IMR-90 (cell line): ENCODE data around the gene PRDM15.

Experiments used
- BHLHE40 ChIP-seq: fragments of 150-350 bp; IDR thresholded peaks from 2 replicates; pipeline ENCODE4 v1.6.1; 2016; ENCODE audit warnings: mild to moderate bottlenecking, low read depth, low read length
- CEBPB ChIP-seq: IDR thresholded peaks from 2 replicates; pipeline ENCODE4 v1.6.1; 2012; ENCODE audit warnings: low read depth, low read length, improper control_type of control experiment
- CHD1 ChIP-seq: IDR thresholded peaks from 2 replicates; pipeline ENCODE4 v1.6.1; 2012; ENCODE audit warnings: low read depth, low read length, improper control_type of control experiment
- CTCF ChIP-seq: conservative IDR thresholded peaks from 2 replicates; pipeline ENCODE4 v1.5.1; 2012; ENCODE audit warnings: mild to moderate bottlenecking, low read depth, low read length, improper control_type of control experiment
- FOS ChIP-seq: fragments of 150-350 bp; IDR thresholded peaks from 2 replicates; pipeline ENCODE4 v1.6.1; 2016; ENCODE audit warnings: low read depth, low read length
- MAFK ChIP-seq: IDR thresholded peaks from 2 replicates; pipeline ENCODE4 v1.6.1; 2012; ENCODE audit warnings: low read depth, low read length, improper control_type of control experiment
- MXI1 ChIP-seq: IDR thresholded peaks from 2 replicates; pipeline ENCODE4 v1.6.1; 2012; ENCODE audit warnings: low read depth, mild to moderate bottlenecking, low read length, moderate library complexity, borderline replicate concordance
- POLR2A ChIP-seq: IDR thresholded peaks from 2 replicates; pipeline ENCODE4 v1.6.1; 2012; ENCODE audit warnings: mild to moderate bottlenecking, low read depth, low read length
- RCOR1 ChIP-seq: IDR thresholded peaks from 2 replicates; pipeline ENCODE4 v1.6.1; 2012; ENCODE audit warnings: mild to moderate bottlenecking, low read length, improper control_type of control experiment; ENCODE audit not compliant: insufficient replicate concordance
- RFX5 ChIP-seq: IDR thresholded peaks from 2 replicates; pipeline ENCODE4 v1.8.0; 2012; ENCODE audit warnings: low read depth, mild to moderate bottlenecking, low read length, moderate library complexity
- TF ChIP-seq, protein P1 (sequence below): fragments of 150-350 bp; IDR thresholded peaks from 2 replicates; pipeline ENCODE4 v1.6.1; 2016; ENCODE audit warnings: low read depth, mild to moderate bottlenecking, low read length, moderate library complexity, borderline replicate concordance
- TF ChIP-seq, protein P2 (sequence below): fragments of 150-350 bp; IDR thresholded peaks from 2 replicates; pipeline ENCODE4 v1.6.1; 2017; ENCODE audit warnings: mild to moderate bottlenecking, antibody characterized with exemption, low read length, low read depth

GRCh38 chr21:41821081-41821755, 57.9 kb downstream of the PRDM15 start:
- no peak for TF ChIP-seq CTCF
- no peak for TF ChIP-seq POLR2A
- no peak for TF ChIP-seq CEBPB
- no peak for TF ChIP-seq MAFK
- TF ChIP-seq, protein P1, sequence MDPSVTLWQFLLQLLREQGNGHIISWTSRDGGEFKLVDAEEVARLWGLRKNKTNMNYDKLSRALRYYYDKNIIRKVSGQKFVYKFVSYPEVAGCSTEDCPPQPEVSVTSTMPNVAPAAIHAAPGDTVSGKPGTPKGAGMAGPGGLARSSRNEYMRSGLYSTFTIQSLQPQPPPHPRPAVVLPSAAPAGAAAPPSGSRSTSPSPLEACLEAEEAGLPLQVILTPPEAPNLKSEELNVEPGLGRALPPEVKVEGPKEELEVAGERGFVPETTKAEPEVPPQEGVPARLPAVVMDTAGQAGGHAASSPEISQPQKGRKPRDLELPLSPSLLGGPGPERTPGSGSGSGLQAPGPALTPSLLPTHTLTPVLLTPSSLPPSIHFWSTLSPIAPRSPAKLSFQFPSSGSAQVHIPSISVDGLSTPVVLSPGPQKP = no peak
- TF ChIP-seq RFX5 = no peak
- TF ChIP-seq FOS = no peak
- no peak for TF ChIP-seq MXI1
- no peak for TF ChIP-seq CHD1
- TF ChIP-seq, protein P2, sequence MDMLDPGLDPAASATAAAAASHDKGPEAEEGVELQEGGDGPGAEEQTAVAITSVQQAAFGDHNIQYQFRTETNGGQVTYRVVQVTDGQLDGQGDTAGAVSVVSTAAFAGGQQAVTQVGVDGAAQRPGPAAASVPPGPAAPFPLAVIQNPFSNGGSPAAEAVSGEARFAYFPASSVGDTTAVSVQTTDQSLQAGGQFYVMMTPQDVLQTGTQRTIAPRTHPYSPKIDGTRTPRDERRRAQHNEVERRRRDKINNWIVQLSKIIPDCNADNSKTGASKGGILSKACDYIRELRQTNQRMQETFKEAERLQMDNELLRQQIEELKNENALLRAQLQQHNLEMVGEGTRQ = no peak
- no peak for TF ChIP-seq BHLHE40
- TF ChIP-seq RCOR1 = no peak
